Fibroblast of mammary gland (primary cell): Measurements from ENCODE around the gene KLHL40.

Experiments
- DNase-seq: peaks from one replicate; pipeline ENCODE4 v3.0.0-alpha.2; 2010; ENCODE audit warnings: low read depth
- H3K4me3 ChIP-seq: 2 replicates; pipeline ENCODE4 v1.5.1; 2011; ENCODE audit warnings: low read depth, mild to moderate bottlenecking, low read length, moderate library complexity; ENCODE audit not compliant: control insufficient read depth
- TF ChIP-seq, protein P1 (sequence below): conservative IDR thresholded peaks from 2 replicates; pipeline ENCODE4 v1.5.1; 2011; ENCODE audit warnings: low read depth, low read length, inconsistent platforms; ENCODE audit not compliant: control insufficient read depth, insufficient read depth

Gene KLHL40

DNA sequence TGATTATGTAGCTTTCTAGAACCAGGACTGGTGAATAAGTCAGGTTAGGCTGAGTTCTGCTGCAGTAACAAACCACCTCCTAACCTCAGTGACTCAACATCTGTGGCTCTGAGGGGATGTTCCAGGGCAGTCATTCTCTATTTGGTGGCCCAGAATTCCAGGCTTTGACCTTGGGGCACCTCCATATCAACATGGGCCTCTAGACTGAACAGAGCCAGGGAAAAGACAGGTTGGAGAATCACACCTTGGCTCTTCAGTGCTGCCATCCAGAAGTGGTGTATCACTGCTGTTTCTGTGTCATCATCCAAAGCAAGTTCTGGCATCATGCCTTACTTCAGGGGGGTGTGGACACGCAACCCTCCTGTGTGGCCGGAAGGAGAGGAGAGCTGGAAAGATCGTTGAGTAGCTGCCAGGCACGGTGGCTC lies 16.5 kb upstream of the KLHL40 start:
- DNase-seq: peak; percentile 75
- H3K4me3 ChIP-seq: no peak overlapping the region
- TF ChIP-seq, protein P1, sequence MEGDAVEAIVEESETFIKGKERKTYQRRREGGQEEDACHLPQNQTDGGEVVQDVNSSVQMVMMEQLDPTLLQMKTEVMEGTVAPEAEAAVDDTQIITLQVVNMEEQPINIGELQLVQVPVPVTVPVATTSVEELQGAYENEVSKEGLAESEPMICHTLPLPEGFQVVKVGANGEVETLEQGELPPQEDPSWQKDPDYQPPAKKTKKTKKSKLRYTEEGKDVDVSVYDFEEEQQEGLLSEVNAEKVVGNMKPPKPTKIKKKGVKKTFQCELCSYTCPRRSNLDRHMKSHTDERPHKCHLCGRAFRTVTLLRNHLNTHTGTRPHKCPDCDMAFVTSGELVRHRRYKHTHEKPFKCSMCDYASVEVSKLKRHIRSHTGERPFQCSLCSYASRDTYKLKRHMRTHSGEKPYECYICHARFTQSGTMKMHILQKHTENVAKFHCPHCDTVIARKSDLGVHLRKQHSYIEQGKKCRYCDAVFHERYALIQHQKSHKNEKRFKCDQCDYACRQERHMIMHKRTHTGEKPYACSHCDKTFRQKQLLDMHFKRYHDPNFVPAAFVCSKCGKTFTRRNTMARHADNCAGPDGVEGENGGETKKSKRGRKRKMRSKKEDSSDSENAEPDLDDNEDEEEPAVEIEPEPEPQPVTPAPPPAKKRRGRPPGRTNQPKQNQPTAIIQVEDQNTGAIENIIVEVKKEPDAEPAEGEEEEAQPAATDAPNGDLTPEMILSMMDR: no peak

DNA sequence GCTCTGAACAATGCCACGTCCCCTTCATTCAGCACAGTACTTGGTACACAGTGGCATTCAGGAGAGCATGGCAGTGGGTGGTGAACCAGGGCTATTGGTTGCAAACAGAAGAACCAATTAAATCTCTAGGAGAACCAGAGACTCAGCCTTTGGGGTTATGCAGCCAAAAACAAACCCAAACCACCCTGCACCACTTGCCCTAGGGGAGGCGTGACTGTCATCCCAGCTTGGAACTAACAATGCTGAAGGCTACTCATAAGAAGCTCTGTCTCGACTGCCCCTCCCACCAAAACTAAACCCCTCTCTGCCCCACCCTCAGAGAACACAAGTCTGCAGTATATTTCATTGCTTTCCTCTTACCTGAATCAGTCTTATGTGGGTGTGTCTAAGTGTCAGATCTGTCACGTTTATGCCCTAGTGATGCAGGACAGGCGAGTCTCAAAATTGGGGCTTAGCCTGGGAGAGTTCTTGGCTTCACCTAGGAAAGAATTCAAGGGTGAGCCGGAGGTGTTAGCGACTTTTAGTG lies 15.2 kb upstream of the KLHL40 start:
- H3K4me3 ChIP-seq: no peak overlapping the region
- DNase-seq: no peak
- TF ChIP-seq, protein P1: no peak

DNA sequence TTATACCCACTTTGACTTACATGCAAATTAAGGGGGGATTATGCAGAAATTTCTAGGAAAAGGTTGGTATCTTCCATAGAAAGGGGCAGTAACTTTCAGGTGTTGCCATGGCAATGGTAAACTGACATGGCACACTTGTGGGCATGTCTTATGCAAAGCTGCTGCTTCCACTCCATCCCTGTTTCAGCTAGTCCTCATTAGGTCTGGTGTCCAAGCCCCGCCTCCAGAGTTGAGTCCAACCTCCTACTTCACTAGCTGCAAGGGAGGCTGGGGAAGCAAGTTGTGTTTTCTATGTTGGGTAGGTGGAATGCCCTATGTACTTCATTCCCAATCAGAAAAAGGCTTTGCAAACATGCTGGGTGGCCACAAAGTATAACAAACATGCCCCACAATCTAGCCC lies 14.7 kb upstream of the KLHL40 start:
- TF ChIP-seq, protein P1: no peak
- no peak for DNase-seq

DNA sequence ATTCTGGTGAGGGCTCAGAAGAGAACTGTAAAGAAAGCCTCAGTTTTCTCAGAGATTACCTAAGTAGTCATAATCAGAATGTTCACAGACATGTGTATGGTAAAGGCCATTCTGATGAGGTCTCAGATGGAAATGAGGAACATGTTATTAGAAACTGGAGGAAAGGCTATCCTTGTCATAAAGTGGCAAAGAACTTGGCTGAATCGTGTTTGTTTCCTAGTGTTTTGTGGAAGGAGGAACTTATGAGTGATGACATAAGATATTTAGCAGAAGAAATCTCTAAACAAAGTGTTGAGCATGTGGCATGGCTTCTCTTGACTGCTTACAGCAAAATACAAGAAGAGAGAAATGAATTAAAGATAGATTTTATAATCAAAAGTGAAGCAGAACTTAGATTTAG lies 12.8 kb upstream of the KLHL40 start:
- no peak for DNase-seq
- TF ChIP-seq, protein P1: no peak
- no peak overlapping the region for H3K4me3 ChIP-seq

More for the DNA sequence above, 14.7 kb upstream of the KLHL40 start:
- H3K4me3 ChIP-seq: no peak overlapping the region

DNA sequence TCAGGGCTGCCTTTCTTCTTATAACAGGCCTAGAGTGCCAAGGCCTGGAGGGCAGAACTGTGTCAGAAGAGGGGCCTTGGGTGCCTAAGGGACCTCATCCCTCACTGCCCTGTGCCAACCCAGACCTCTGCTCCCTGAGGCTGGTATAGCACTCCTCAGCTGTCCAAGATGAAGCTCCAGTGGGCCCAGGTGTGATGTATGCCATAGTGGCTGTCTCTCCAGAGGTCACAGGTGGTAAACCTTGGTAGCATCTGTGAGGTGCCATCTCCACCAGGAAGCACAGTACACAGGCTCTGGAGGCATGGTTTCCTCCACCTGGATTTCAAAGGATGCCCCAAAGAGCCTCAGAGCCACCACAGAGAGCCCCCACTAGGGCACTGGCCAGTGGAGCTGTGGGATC lies 12.3 kb upstream of the KLHL40 start:
- TF ChIP-seq, protein P1: no peak
- H3K4me3 ChIP-seq: no peak overlapping the region
- DNase-seq: no peak

DNA sequence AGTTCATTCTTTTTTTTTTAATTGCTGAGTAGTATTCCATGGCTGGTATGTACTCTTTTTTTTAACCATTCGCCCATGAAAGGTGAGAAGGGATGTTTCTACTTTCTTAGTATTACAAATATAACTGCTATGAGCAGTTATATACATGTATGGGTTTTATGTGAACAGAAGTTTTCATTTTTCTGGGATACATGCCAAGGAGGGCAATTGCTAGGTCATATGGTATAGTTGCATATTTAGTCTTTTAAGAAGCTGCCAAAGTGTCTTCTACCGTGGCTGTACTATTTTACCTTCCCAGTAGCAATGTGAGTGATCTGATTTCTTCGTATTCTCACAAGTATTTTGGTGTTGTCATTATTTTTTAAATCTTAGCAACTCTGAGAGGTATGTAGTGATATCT lies 11.2 kb upstream of the KLHL40 start:
- no peak for DNase-seq
- TF ChIP-seq, protein P1: no peak
- H3K4me3 ChIP-seq: no peak overlapping the region

DNA sequence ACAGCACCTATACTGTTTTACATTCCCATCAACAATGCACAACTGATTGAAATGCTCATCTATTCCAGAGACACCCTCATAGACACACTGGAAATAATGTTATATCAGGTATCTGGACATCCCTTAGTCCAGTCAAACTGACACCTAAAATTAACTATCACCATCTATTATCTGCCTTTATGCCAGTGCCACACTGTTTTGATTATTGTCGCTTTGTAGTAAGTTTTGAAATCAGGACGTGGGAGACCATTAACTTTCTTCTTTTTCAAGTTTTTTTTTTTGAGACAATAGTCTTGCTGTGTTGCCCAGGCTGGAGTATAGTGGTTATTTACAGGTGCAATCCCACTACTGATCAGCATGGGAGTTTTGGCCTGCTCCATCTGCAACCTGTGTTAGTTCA lies 9.4 kb upstream of the KLHL40 start:
- TF ChIP-seq, protein P1: no peak
- no peak overlapping the region for H3K4me3 ChIP-seq
- no peak for DNase-seq
